HG03139 (cell line): Measurements from ENCODE around the gene PPP1R26.
"Not testable (repeated sequence)": the region's sequence is repeated elsewhere in the genome, so short reads cannot be mapped to it uniquely, and the experiment has no call there.

Experiments used
- ATAC-seq: cut with Tn5 transposase; IDR thresholded peaks from one replicate; pipeline ENCODE4 v1.9.1; 2021; ENCODE audit not compliant: unreplicated experiment

PPP1R26 gene

DNA sequence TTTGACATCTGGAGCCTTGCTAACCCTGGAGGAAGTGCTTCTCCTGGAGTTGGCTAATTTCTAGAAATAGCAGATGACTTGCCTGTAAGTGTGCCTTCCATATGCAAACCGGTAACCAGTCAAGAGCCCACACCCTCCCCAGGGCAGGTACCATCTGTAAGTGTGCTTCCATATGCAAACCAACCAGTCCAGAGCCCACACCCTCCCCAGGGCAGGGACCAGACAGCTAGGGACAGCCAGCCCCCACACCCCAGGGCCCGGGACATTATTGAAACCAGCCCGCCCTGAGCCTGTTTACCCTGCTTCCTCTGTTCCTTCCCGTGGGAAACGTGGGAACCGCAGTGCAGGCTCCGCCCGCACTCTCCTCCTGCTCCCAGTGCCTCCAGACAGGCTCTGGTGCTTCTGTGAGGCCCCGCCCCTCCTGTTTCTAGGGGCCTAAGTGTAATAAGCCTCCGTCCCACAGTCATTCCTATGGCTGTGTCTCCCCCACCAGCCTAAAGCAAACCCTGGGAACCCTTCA, 54.7 kb downstream of the PPP1R26 start:
- not testable (repeated sequence) for ATAC-seq

GRCh38 chr9:135534826-135535225, 55.2 kb downstream of the PPP1R26 start:
- ATAC-seq: not testable (repeated sequence)

- ATAC-seq: not testable (repeated sequence)
These were observed 56.0 kb downstream of the PPP1R26 start for GRCh38 chr9:135535631-135536030.

GRCh38 chr9:135536216-135536615, 56.6 kb downstream of the PPP1R26 start:
- ATAC-seq: no peak
